Cardiac fibroblast (primary cell): ENCODE results near the gene CTXND2.
A peak's percentile ranks its signal among the peaks of the same experiment; 100 is the strongest.
"Not testable (repeated sequence)": the region's sequence is repeated elsewhere in the genome, so short reads cannot be mapped to it uniquely, and the experiment has no call there.

Source experiments
- DNase-seq, 2 donors: peaks; one replicate each; pipeline versions ENCODE4 v3.0.0 to v3.0.0-alpha.2; 2010; ENCODE audit warnings: low read depth in 2 of 2
- H3K4me3 ChIP-seq, 2 donors: replicated peaks in 1 of 2; 1 replicate in 1 of 2; 2 replicates in 1 of 2; pipeline ENCODE4 v1.5.1; 2011; ENCODE audit warnings: low read depth in 2 of 2, low read length in 2 of 2, mild to moderate bottlenecking in 2 of 2, moderate library complexity in 1 of 2
- CTCF ChIP-seq: IDR thresholded peaks from one replicate; pipeline ENCODE4 v1.5.1; 2011; ENCODE audit warnings: low read depth, mild to moderate bottlenecking, low read length, inconsistent platforms

The CTXND2 gene

GRCh38 chr1:150917387-150917786 is 30.5 kb downstream of the CTXND2 start:
- H3K4me3 ChIP-seq, result no peak overlapping the region
- DNase-seq, result no peak
- TF ChIP-seq CTCF, result no peak

GRCh38 chr1:150922519-150922975 is 35.6 kb downstream of the CTXND2 start:
- H3K4me3 ChIP-seq, result no peak overlapping the region
- peak; percentile 71 for TF ChIP-seq CTCF
- peak; percentile 86 to 95 for DNase-seq

- no peak for TF ChIP-seq CTCF
- peak in 1 of 2 donors; percentile 3 for DNase-seq
- no peak overlapping the region for H3K4me3 ChIP-seq
These were observed 38.1 kb downstream of the CTXND2 start for GRCh38 chr1:150925080-150925479.

GRCh38 chr1:150926097-150926741 is 39.3 kb downstream of the CTXND2 start, which contains the start of gene SETDB1:
Gene SETDB1, plus strand, starts transcription at chr1:150926363. Its CDS starts 1,352 bp downstream, at chr1:150927715.
- peak; percentile 98 for DNase-seq
- TF ChIP-seq CTCF, result no peak
- peak within 1 kb of the TSS; percentile 79 to 84 for H3K4me3 ChIP-seq

GRCh38 chr1:150927624-150928023 is 40.7 kb downstream of the CTXND2 start:
- no peak for DNase-seq
- no peak for TF ChIP-seq CTCF
- H3K4me3 ChIP-seq, result no peak overlapping the region

- TF ChIP-seq CTCF, result no peak
- peak; percentile 39 to 54 for DNase-seq
- H3K4me3 ChIP-seq, result no peak overlapping the region
These were observed 41.4 kb downstream of the CTXND2 start for GRCh38 chr1:150928286-150928685.

GRCh38 chr1:150928775-150929174 is 41.8 kb downstream of the CTXND2 start:
- not testable (repeated sequence) for H3K4me3 ChIP-seq, DNase-seq
